Coronary artery (tissue), 2 donors: ENCODE measurements around the gene DDT.
A peak's percentile ranks its signal among the peaks of the same experiment; 100 is the strongest.
"Not testable (repeated sequence)": the region's sequence is repeated elsewhere in the genome, so short reads cannot be mapped to it uniquely, and the experiment has no call there.

Experiments used
- DNase-seq: peaks from one replicate; pipeline ENCODE4 v3.0.0-alpha.2; 2017; ENCODE audit warnings: low spot score
- H3K27ac ChIP-seq, 2 donors: fragments of 200-600 bp; sonication (generic); one replicate each; pipeline ENCODE4 v1.5.1; 2016 to 2019
- H3K4me3 ChIP-seq: fragments of 200-600 bp; sonication (generic); 2 replicates; pipeline ENCODE4 v1.5.1; 2016; ENCODE audit warnings: mild to moderate bottlenecking, moderate library complexity
- CTCF ChIP-seq: fragments of 200-600 bp; sonication (generic); IDR thresholded peaks from one replicate; pipeline ENCODE4 v1.5.1; 2019; ENCODE audit warnings: antibody characterized with exemption

The DDT gene

GRCh38 chr22:23956301-23956900, 17.8 kb downstream of the DDT start:
- DNase-seq, result peak; percentile 78
- H3K4me3 ChIP-seq, H3K27ac ChIP-seq: not testable (repeated sequence)
- TF ChIP-seq CTCF, result peak; percentile 79

GRCh38 chr22:23955886-23956285, 18.4 kb downstream of the DDT start:
- DNase-seq, H3K27ac ChIP-seq, H3K4me3 ChIP-seq: not testable (repeated sequence)

GRCh38 chr22:23954991-23955305, 19.3 kb downstream of the DDT start:
- not testable (repeated sequence) for DNase-seq, H3K4me3 ChIP-seq, H3K27ac ChIP-seq

- H3K27ac ChIP-seq, H3K4me3 ChIP-seq, DNase-seq: not testable (repeated sequence)
Observed at GRCh38 chr22:23954193-23954990, 19.8 kb downstream of the DDT start.

GRCh38 chr22:23953485-23953884, 20.8 kb downstream of the DDT start:
- DNase-seq, H3K27ac ChIP-seq, H3K4me3 ChIP-seq: not testable (repeated sequence)

GRCh38 chr22:23952794-23953405, 21.3 kb downstream of the DDT start:
- H3K27ac ChIP-seq, DNase-seq, H3K4me3 ChIP-seq: not testable (repeated sequence)

- not testable (repeated sequence) for H3K4me3 ChIP-seq, H3K27ac ChIP-seq, DNase-seq
Observed at GRCh38 chr22:23951383-23951782, 22.9 kb downstream of the DDT start.

- not testable (repeated sequence) for DNase-seq, H3K4me3 ChIP-seq, H3K27ac ChIP-seq
Observed at GRCh38 chr22:23949764-23950163, 24.5 kb downstream of the DDT start.

- not testable (repeated sequence) for DNase-seq, H3K4me3 ChIP-seq, H3K27ac ChIP-seq
Observed at GRCh38 chr22:23947391-23947790, 26.9 kb downstream of the DDT start.

GRCh38 chr22:23940166-23940565, 34.1 kb downstream of the DDT start:
- not testable (repeated sequence) for H3K27ac ChIP-seq, DNase-seq, H3K4me3 ChIP-seq

GRCh38 chr22:23939017-23939357, 35.3 kb downstream of the DDT start:
- no peak for TF ChIP-seq CTCF
- Histone ChIP-seq H3K4me3 (no peak overlapping the region), H3K27ac (no peak overlapping the region)
- no peak for DNase-seq

- Histone ChIP-seq H3K27ac (no peak overlapping the region), H3K4me3 (no peak overlapping the region)
- TF ChIP-seq CTCF, result no peak
- DNase-seq, result no peak
Observed at GRCh38 chr22:23938328-23939016, 35.8 kb downstream of the DDT start.
